NCI-H345 (cell line): ENCODE measurements around the gene SKI.

ENCODE experiments used
- DNase-seq: peaks from one replicate; lab custom pipeline; 2025; lab: John Stamatoyannopoulos, UW

Gene SKI

DNA sequence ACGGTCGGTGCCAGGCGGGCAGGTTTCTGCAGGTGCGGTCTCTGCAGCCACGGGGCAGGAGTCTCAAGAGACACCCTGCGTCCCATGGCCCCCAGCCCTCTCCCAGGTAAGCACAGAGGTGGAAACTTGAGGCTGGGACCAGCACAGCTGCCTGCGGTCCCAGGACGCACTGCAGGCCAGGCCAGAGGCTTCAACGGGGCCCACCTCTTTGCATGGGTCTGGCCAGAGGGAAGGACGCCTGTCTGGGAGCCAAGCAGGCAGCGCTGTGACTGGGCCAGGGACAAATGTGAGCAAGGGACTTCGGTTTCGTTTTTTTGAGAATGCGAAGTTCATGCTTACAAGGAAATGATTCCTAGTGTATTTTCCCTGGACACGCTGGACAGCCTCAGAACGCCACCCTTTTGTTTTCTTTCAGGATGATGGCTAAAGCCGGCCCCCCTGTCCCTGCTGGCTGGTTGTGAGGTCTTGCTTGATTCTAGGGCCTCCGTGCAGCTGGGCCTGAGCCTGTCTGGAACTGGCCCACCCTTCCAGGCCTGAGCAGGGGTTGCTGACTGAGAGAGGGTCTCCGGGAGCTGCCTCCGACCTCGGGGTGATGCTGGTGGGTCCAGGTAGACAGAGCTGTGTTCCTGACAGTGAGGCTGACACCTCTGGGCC is 124.9 kb downstream of the SKI start:
- no peak for DNase-seq

DNA sequence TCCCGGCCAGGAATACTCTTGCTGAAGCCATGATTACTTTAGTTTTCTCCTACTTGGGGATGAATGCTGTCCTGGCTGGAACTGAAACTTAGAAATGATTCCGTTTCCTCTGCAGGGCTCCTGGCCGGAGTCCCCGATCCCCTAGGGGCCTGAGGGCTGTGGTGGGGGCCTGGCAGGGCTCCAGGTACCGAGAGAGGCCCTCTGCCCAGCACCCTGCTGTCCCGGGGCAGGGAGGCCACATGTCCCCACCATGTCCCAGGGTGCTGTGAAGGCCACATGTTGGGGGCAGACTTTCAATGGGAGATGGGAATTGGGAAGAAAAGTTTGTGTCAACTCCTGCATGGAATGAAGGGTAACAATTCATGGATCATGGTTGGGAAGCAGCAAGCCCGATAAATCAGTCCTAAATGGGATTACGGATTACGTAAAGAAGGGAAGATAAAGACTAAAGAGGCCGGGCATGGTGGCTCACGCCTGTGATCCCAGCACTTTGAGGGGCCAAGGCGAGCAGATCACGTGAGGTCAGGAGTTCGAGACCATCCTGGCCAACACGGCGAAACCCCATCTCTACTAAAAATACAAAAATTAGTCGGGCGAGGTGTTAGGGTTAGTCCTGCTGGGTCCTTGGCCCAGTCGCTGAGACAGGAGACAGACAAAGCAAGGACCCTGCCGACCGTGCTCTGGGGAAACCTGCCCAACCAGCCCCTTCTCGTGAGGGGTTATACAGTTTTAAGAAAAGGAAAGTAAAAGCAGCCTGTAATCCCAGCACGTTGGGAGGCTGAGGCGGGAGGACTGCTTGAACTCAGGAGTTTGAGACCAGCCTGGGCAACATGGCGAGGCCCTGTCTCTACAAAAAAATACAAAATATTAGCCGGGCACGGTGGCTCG is 125.7 kb downstream of the SKI start:
- no peak for DNase-seq

DNA sequence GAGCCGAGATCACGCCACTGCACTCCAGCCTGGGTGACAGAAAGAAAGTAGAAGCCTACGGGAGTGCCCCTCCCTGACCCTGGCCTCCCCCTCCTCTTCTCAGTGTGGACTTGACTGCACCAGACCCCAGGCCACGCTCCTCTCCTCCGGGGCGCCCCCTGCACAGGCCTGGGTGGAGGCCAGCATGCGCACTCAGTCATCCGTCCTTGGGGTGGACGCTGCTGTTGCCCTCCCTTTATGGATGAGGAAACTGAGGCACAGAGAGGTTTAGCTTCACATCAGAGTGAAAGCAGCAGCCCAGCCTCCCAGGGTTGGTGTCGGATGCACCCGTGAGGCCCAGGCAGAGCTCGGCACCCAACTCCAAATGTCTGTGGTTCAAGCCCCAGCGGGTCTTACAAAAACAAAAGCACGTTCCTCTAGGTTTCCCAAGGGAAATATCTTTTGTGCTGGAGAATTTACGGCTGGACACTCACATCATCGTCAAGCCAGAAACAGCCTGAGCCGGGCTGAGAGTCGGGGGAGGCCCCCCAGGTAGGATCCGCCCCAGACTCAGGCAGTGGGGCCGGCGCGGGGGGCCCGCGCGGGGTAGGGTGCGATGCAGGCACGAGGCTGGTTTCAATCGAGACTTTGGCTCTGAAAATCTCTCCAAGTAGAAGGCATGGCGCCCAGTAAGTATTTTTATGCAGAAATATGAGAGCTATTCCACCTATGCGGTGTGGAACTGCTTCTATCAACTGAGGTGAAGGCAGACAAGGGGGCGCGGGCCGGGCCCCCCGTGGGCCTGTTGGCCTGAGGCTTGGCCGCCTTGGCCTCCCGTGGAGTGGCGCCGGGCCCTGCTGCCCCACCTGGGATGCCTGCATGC is 126.6 kb downstream of the SKI start:
- DNase-seq: no peak

DNA sequence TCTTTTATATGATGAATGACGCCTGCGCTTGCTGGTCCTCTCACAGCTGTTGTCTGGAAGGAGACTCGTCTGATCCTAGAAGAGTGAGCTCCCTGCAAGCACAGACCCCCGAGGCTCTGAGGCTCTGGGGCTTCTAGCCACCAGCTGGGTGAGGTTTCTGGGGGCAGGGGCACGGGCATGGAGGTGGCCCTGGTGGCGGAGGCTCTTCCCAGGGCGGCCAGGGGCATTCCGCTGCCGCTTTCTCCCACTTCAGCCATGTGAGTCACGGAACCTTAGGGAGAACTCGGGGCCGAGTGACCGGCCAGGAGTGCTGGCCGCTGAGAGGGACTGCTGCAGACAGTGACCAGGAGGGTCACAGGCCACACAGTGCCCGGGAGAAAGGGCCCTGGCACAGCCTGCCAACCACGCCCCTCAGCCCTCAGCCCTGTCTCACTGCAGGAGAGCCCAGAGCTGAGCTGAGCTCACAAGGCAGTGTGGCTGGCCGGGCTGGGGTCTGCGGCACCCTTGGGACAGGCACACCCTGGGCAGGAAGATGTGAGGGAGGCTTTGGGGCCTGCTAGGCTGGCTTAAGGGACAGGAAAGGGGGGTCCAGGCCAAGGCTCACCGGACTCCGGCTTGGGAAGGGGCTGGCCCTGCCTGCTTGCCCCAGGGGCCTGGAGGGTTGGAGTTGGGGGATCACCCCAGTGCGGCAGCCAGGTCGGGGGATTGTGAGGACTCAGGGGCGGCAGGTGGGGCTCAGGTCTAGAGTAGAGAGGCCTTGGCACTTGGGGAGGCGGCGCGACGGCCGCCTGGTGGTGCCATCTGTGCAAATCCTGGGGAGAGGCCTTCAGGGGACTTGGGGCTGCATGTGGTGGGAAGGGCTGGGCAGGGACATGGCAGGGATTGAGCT is 127.5 kb downstream of the SKI start:
- DNase-seq: no peak

DNA sequence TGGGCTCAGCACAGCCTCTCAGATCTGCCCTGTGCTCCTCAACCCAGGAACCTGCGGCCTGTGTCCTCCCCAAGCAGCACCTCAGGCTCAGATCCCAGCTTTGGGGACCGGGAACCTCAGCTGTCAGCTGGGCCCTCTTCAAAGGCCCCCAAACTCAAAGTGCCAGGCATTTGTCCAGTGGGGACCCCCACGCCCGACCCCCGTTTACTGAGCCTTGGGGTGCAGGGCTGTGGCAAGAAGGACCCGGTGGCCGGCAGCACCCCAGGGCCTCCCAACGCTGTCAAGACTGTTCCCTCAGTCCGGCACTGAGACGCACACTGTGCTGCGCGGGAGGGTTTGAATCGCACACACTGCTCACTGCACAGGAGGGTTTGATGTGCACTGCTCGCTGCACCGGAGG is 128.3 kb downstream of the SKI start:
- DNase-seq: no peak

DNA sequence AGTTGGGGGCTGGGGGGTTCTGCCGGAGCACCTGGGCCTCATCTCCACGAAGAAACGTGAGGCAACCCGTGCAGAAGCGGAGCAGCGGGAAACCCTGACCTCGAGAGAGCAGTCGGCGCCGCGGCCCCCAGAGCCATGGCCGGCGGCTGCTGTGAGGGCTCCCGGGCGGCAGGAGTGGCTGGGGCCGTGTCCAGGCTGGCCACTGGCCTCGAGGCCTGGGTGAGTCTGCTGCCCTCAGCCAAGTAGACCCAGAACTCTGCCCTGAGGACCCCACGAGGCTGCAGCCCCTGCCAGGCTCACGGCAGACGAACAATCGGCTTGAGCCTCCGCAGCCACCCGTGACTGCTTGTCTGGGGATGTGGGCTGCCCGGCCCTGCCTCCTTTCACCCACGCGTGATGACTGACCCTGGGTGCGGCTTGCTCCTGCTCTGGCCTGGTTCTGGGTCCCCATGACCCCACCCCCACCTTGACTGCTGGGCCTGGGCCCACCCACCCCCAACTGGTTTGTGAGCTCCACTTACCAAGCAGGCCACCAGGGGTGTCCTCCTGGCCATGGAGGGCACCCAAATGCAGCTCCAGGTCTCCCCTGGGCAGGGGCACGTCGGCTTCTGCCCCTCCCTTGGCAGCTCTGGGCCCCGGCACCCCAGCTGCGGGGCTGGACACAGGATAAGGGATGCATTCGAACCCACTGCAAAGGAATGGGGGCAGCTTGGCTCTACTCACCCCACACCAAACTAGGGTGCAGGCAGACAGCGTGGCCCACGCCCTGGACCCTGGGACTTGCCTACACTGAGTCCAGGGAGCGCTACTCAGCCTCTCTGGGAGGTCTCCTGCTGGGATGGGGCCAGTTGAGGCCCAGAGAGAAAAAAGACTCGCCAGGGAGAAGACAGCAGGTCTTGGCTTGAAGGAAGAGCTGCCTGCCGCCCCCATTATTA is 129.1 kb downstream of the SKI start:
- no peak for DNase-seq

DNA sequence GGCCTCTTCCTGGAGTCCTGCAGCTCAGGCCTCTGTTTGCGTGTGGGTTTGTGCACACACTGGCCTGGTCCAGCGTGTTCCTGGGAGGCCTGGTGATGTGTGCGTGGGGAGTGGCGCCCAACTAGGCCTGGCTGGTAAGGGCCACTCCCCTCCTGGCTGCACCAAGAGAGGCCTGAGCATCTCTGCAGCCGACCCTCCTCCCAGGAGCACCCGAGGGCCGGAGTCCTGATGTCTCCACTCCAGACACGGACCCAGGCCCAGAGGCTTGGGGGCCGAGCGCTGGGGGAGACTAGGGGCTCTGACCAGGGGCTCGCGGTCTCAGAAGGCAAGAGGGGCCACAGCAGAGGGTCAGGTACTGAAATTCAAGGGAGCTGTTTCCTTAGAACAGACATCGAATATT is 130.0 kb downstream of the SKI start:
- DNase-seq: no peak

DNA sequence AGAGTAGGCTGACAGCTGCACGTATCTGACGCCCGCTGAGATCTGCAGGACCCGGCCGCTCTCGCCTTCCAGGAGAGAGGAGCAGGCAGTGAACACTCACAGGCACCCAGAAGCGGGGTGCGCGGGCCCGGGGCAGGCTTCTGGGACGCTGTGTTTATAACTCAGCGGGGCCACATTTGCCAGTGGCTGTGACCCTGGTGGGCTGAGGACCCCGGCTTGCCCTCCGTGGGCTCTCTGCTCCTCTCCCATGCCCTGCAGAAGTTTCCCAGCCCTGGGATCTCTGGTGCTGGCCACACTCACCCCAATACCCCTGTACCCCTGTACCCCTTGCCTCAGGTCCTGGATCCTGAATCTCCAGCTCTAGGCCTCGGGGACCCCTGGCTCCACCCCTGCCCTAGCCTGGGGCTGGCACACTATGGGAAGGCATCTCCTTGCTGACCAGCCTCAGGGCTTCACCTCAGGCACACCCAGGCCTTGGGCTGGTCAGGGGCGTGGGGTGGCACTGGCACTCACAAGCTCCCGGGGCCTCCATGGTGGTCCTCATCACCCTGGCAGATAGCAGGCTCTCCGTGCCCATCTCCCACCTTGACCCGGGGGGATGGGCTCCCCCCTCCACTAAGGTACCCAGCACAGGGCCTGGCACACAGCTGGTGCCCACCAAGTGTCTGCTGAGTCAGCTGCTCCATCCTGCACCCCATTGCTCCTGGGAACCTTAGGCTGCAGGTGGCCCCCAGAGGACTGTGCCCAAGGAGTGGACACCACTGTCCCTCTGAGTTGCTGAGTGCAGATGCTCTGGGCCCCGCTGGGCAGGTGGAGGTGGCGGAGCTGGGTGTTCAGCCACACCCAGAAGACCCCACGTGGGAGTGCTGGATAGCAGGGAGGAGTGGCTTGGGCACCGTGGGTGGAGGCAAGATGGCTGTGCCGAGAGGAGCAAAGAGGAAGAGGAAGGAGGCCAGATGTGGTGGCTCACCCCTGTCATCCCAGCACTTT is 130.8 kb downstream of the SKI start:
- no peak for DNase-seq
